Measurements from ENCODE around the gene LRRC63.

Gene LRRC63

GRCh38 chr13:46290434-46290833 lies 78.7 kb downstream of the LRRC63 start:
- no peak overlapping the region for H2BK12ac ChIP-seq (ENCODE audit: low read length)
- H3K23ac ChIP-seq (ENCODE audit: low read depth, low read length, poor library complexity), result no peak overlapping the region
- H2BK15ac ChIP-seq (ENCODE audit: low read length), result no peak overlapping the region
- H3K79me1 ChIP-seq (ENCODE audit: low read depth, low read length), result no peaks in the 10 kb centered on the region
- H3K14ac ChIP-seq (ENCODE audit: low read length), result no peak overlapping the region
- H2AFZ ChIP-seq (ENCODE audit: low read length), result no peak overlapping the region
- H2BK120ac ChIP-seq (ENCODE audit: low read depth, low read length), result no peak overlapping the region
- no peak overlapping the region for H3K4ac ChIP-seq (ENCODE audit: low read length)
- no peak overlapping the region for H3K4me3 ChIP-seq (ENCODE audit: low read length in 2 of 2)
- no peaks in the 10 kb centered on the region for H3K9me3 ChIP-seq (replicated peaks in 1 of 2; ENCODE audit: control insufficient read depth in 2 of 2, insufficient read depth in 1 of 2, low read depth in 1 of 2, low read length in 2 of 2)
- WGBS, 2 donors (ENCODE audit: extremely low coverage in 2 of 2, insufficient read length in 2 of 2, insufficient replicate concordance in 1 of 2), result no CpG with 5 or more reads among the region's 3 CpGs
- no peak overlapping the region for H4K91ac ChIP-seq (ENCODE audit: low read depth, low read length, poor library complexity)
- no peak overlapping the region for H2BK5ac ChIP-seq (ENCODE audit: low read length)
- no peak overlapping the region for H3K4me2 ChIP-seq (ENCODE audit: insufficient read depth, low read length, poor library complexity, severe bottlenecking)
- H3K27me3 ChIP-seq (ENCODE audit: control insufficient read depth in 3 of 3, insufficient read depth in 3 of 3, low read depth in 1 of 3, low read length in 3 of 3), result no peaks in the 10 kb centered on the region
- no peak overlapping the region for H3K18ac ChIP-seq (ENCODE audit: low read length)
- H2AK5ac ChIP-seq (ENCODE audit: low read depth, low read length), result no peak overlapping the region
- no peaks in the 10 kb centered on the region for H3K4me1 ChIP-seq (ENCODE audit: control insufficient read depth in 2 of 2, insufficient read depth in 1 of 2, low read depth in 1 of 2, low read length in 2 of 2)
- no peak overlapping the region for H4K8ac ChIP-seq (ENCODE audit: low read depth, low read length)
- no peak for DNase-seq (ENCODE audit: low spot score)
- H3K36me3 ChIP-seq (replicated peaks in 1 of 2; ENCODE audit: control insufficient read depth in 2 of 2, insufficient read depth in 2 of 2, low read length in 2 of 2), result no peaks in the 10 kb centered on the region
- no peak overlapping the region for H3K9ac ChIP-seq (ENCODE audit: low read depth, low read length, poor library complexity)
- H3K27ac ChIP-seq (replicated peaks; ENCODE audit: low read length), result no peak overlapping the region

DNA sequence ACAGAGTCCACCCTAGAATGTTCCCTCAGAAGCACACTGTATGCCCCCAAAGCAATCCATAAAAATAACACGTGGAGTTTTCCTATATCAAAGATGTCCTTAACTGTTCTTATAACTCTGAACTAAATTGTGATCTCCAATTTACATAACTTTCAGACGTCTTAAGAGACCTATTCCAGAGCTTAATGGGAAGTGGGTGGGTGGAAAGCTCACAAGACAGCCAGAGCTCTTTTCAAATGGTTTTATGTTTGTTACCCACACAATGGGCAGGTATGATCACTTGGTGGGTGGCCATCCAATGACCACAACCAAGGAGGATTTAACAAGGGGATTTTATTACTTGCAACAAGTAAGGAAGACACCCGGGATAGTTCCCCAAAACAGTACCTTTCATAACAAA lies 81.7 kb downstream of the LRRC63 start:
- Histone ChIP-seq H3K9ac (ENCODE audit: low read depth, low read length, poor library complexity) (no peak overlapping the region), H3K4me2 (ENCODE audit: insufficient read depth, low read length, poor library complexity, severe bottlenecking) (no peak overlapping the region), H2BK15ac (ENCODE audit: low read length) (no peak overlapping the region), H2AFZ (ENCODE audit: low read length) (no peak overlapping the region), H3K4me1 (ENCODE audit: control insufficient read depth in 2 of 2, insufficient read depth in 1 of 2, low read depth in 1 of 2, low read length in 2 of 2) (no peaks in the 10 kb centered on the region), H4K91ac (ENCODE audit: low read depth, low read length, poor library complexity) (no peak overlapping the region), H2BK12ac (ENCODE audit: low read length) (no peak overlapping the region), H3K27me3 (ENCODE audit: control insufficient read depth in 3 of 3, insufficient read depth in 3 of 3, low read depth in 1 of 3, low read length in 3 of 3) (no peaks in the 10 kb centered on the region), H3K36me3 (replicated peaks in 1 of 2; ENCODE audit: control insufficient read depth in 2 of 2, insufficient read depth in 2 of 2, low read length in 2 of 2) (no peaks in the 10 kb centered on the region), H3K4ac (ENCODE audit: low read length) (no peak overlapping the region), H3K79me1 (ENCODE audit: low read depth, low read length) (no peaks in the 10 kb centered on the region), H3K4me3 (ENCODE audit: low read length in 2 of 2) (no peak overlapping the region), H2BK5ac (ENCODE audit: low read length) (no peak overlapping the region), H3K14ac (ENCODE audit: low read length) (no peak overlapping the region), H2AK5ac (ENCODE audit: low read depth, low read length) (no peak overlapping the region), H2BK120ac (ENCODE audit: low read depth, low read length) (no peak overlapping the region), H3K27ac (replicated peaks; ENCODE audit: low read length) (no peak overlapping the region), H3K18ac (ENCODE audit: low read length) (no peak overlapping the region), H3K23ac (ENCODE audit: low read depth, low read length, poor library complexity) (no peak overlapping the region), H3K9me3 (replicated peaks in 1 of 2; ENCODE audit: control insufficient read depth in 2 of 2, insufficient read depth in 1 of 2, low read depth in 1 of 2, low read length in 2 of 2) (no peaks in the 10 kb centered on the region), H4K8ac (ENCODE audit: low read depth, low read length) (no peak overlapping the region)
- no peak for DNase-seq (ENCODE audit: low spot score)
- WGBS, 2 donors (ENCODE audit: extremely low coverage in 2 of 2, insufficient read length in 2 of 2, insufficient replicate concordance in 1 of 2), result no CpG with 5 or more reads among the region's 3 CpGs

GRCh38 chr13:46295491-46296114 lies 83.9 kb downstream of the LRRC63 start:
- Histone ChIP-seq H2BK120ac (ENCODE audit: low read depth, low read length) (no peak overlapping the region), H3K79me1 (ENCODE audit: low read depth, low read length) (no peaks in the 10 kb centered on the region), H2AFZ (ENCODE audit: low read length) (no peak overlapping the region), H3K9me3 (replicated peaks in 1 of 2; ENCODE audit: control insufficient read depth in 2 of 2, insufficient read depth in 1 of 2, low read depth in 1 of 2, low read length in 2 of 2) (no peaks in the 10 kb centered on the region), H3K36me3 (replicated peaks in 1 of 2; ENCODE audit: control insufficient read depth in 2 of 2, insufficient read depth in 2 of 2, low read length in 2 of 2) (no peaks in the 10 kb centered on the region), H2BK5ac (ENCODE audit: low read length) (no peak overlapping the region), H2AK5ac (ENCODE audit: low read depth, low read length) (no peak overlapping the region), H3K14ac (ENCODE audit: low read length) (no peak overlapping the region), H3K4ac (ENCODE audit: low read length) (no peak overlapping the region), H4K91ac (ENCODE audit: low read depth, low read length, poor library complexity) (no peak overlapping the region), H4K8ac (ENCODE audit: low read depth, low read length) (no peak overlapping the region), H3K18ac (ENCODE audit: low read length) (no peak overlapping the region), H3K27ac (replicated peaks; ENCODE audit: low read length) (no peak overlapping the region), H2BK12ac (ENCODE audit: low read length) (no peak overlapping the region), H3K9ac (ENCODE audit: low read depth, low read length, poor library complexity) (no peak overlapping the region), H3K23ac (ENCODE audit: low read depth, low read length, poor library complexity) (no peak overlapping the region), H3K4me2 (ENCODE audit: insufficient read depth, low read length, poor library complexity, severe bottlenecking) (no peak overlapping the region), H3K4me1 (ENCODE audit: control insufficient read depth in 2 of 2, insufficient read depth in 1 of 2, low read depth in 1 of 2, low read length in 2 of 2) (no peaks in the 10 kb centered on the region), H3K4me3 (ENCODE audit: low read length in 2 of 2) (no peak overlapping the region), H2BK15ac (ENCODE audit: low read length) (no peak overlapping the region), H3K27me3 (ENCODE audit: control insufficient read depth in 3 of 3, insufficient read depth in 3 of 3, low read depth in 1 of 3, low read length in 3 of 3) (no peaks in the 10 kb centered on the region)
- no peak for DNase-seq (ENCODE audit: low spot score)
- WGBS, 2 donors (ENCODE audit: extremely low coverage in 2 of 2, insufficient read length in 2 of 2, insufficient replicate concordance in 1 of 2), result no CpG with 5 or more reads among the region's 7 CpGs

DNA sequence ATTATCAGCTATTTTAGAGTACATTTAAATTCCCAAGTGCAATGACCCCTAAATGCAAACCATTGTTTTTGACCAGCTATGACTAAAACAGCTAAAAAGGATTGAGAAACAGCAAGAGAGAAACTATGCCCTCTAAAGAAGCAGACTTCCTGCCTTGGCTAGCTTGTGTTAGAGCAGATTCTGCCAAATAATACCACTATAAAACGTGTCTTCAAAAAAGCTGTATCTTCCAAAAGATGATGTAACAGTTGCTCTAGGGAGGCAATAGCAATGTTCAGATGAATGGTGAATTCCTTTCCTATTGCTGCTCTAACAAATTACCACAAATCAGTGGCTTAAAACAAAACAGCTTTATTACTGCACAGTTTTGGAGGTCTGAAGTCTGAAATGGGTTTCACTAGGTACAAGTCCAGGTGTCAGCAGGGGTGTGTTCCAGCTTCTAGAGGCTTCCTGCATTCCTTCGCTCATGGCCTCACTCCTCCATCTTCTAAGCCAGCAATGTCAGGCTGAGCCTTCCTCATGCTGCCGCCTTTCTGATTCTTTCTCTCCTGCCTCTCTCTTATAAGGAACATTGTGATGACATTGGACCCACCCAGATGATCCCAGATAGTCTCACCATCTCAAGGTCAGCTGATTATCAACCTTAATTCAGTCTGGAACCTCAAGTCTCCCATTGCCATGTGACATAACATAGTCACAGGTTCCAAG lies 84.5 kb downstream of the LRRC63 start:
- no peak overlapping the region for H4K91ac ChIP-seq (ENCODE audit: low read depth, low read length, poor library complexity)
- H3K36me3 ChIP-seq (replicated peaks in 1 of 2; ENCODE audit: control insufficient read depth in 2 of 2, insufficient read depth in 2 of 2, low read length in 2 of 2), result no peaks in the 10 kb centered on the region
- H3K9ac ChIP-seq (ENCODE audit: low read depth, low read length, poor library complexity), result no peak overlapping the region
- no peak overlapping the region for H2BK12ac ChIP-seq (ENCODE audit: low read length)
- H3K79me1 ChIP-seq (ENCODE audit: low read depth, low read length), result no peaks in the 10 kb centered on the region
- H3K9me3 ChIP-seq (replicated peaks in 1 of 2; ENCODE audit: control insufficient read depth in 2 of 2, insufficient read depth in 1 of 2, low read depth in 1 of 2, low read length in 2 of 2), result no peaks in the 10 kb centered on the region
- no peak overlapping the region for H3K4ac ChIP-seq (ENCODE audit: low read length)
- no peak overlapping the region for H2AK5ac ChIP-seq (ENCODE audit: low read depth, low read length)
- H2BK120ac ChIP-seq (ENCODE audit: low read depth, low read length), result no peak overlapping the region
- no peak overlapping the region for H2BK5ac ChIP-seq (ENCODE audit: low read length)
- H2BK15ac ChIP-seq (ENCODE audit: low read length), result no peak overlapping the region
- no peaks in the 10 kb centered on the region for H3K27me3 ChIP-seq (ENCODE audit: control insufficient read depth in 3 of 3, insufficient read depth in 3 of 3, low read depth in 1 of 3, low read length in 3 of 3)
- H4K8ac ChIP-seq (ENCODE audit: low read depth, low read length), result no peak overlapping the region
- no peak overlapping the region for H3K4me3 ChIP-seq (ENCODE audit: low read length in 2 of 2)
- DNase-seq (ENCODE audit: low spot score), result no peak
- no CpG with 5 or more reads among the region's 3 CpGs for WGBS, 2 donors (ENCODE audit: extremely low coverage in 2 of 2, insufficient read length in 2 of 2, insufficient replicate concordance in 1 of 2)
- no peak overlapping the region for H2AFZ ChIP-seq (ENCODE audit: low read length)
- no peak overlapping the region for H3K18ac ChIP-seq (ENCODE audit: low read length)
- H3K27ac ChIP-seq (replicated peaks; ENCODE audit: low read length), result no peak overlapping the region
- no peak overlapping the region for H3K4me2 ChIP-seq (ENCODE audit: insufficient read depth, low read length, poor library complexity, severe bottlenecking)
- H3K4me1 ChIP-seq (ENCODE audit: control insufficient read depth in 2 of 2, insufficient read depth in 1 of 2, low read depth in 1 of 2, low read length in 2 of 2), result no peaks in the 10 kb centered on the region
- no peak overlapping the region for H3K23ac ChIP-seq (ENCODE audit: low read depth, low read length, poor library complexity)
- H3K14ac ChIP-seq (ENCODE audit: low read length), result no peak overlapping the region
